Cardiac fibroblast (primary cell): ENCODE data around the gene IQGAP2.

Source experiments
- DNase-seq, 2 donors: peaks; one replicate each; pipeline versions ENCODE4 v3.0.0 to v3.0.0-alpha.2; 2010; ENCODE audit warnings: low read depth in 2 of 2
- H3K4me3 ChIP-seq, 2 donors: replicated peaks in 1 of 2; 1 replicate in 1 of 2; 2 replicates in 1 of 2; pipeline ENCODE4 v1.5.1; 2011; ENCODE audit warnings: low read depth in 2 of 2, low read length in 2 of 2, mild to moderate bottlenecking in 2 of 2, moderate library complexity in 1 of 2
- TF ChIP-seq, protein P1 (sequence below): IDR thresholded peaks from one replicate; pipeline ENCODE4 v1.5.1; 2011; ENCODE audit warnings: low read depth, mild to moderate bottlenecking, low read length, inconsistent platforms

The IQGAP2 gene

DNA sequence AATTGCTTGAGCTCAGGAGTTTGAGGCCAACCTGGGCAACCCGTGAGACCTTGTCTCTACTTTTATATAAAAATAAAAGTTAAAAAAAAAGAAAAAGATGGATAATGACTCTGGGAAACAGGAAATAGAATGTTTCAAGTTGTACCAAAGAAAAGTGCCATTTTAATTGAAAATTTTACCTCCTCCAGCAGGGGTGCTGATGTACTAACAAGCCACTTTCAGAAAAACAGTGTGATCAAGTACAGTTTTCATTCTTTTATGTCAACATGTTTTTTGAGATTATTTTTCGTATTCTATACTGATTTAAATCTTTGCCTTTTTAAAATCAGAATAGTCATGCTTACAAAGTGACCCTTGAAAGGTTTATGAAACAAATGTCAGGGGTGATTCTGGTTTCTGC lies 343.6 kb downstream of the IQGAP2 start:
- H3K4me3 ChIP-seq = no peak overlapping the region
- DNase-seq = no peak
- TF ChIP-seq, protein P1, sequence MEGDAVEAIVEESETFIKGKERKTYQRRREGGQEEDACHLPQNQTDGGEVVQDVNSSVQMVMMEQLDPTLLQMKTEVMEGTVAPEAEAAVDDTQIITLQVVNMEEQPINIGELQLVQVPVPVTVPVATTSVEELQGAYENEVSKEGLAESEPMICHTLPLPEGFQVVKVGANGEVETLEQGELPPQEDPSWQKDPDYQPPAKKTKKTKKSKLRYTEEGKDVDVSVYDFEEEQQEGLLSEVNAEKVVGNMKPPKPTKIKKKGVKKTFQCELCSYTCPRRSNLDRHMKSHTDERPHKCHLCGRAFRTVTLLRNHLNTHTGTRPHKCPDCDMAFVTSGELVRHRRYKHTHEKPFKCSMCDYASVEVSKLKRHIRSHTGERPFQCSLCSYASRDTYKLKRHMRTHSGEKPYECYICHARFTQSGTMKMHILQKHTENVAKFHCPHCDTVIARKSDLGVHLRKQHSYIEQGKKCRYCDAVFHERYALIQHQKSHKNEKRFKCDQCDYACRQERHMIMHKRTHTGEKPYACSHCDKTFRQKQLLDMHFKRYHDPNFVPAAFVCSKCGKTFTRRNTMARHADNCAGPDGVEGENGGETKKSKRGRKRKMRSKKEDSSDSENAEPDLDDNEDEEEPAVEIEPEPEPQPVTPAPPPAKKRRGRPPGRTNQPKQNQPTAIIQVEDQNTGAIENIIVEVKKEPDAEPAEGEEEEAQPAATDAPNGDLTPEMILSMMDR = no peak

DNA sequence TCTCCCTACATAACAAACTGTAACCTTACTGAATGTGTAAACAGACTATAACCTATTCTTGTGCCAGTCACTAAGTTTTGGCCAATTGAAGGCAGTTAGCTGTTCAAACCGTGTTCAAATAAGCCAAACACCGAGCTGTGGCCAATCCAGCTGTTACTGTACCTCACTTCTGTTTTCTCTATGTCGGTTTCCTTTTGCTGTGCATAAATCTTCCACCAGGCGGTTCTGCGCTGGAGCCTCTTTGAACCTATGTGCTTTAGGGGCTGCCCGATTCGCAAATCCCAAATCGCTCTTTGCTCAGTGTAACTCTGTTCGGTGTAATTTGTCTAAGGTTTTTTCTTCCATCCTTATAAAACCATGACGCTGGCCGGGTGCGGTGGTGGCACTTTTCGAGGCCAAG lies 344.6 kb downstream of the IQGAP2 start:
- no peak overlapping the region for H3K4me3 ChIP-seq
- TF ChIP-seq, protein P1 = no peak
- no peak for DNase-seq

DNA sequence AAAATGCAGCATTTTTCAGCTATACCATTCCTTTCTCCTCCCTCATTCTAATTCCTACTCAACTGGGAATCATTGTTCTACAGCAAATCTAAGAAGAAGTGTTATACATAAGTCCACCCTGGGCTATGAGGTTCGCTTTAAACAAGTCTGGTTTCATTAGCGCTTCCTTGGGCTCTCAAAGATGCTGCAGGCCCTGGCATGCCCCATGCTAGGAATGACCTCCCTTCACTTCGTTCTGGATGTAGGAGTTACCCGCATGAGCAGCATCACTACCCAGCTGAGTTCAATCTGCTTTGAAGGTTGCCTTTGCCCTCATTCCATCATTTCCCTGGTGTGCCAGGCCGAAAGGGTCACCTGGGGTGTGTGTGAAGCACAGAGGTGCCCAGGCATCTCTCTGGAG lies 348.2 kb downstream of the IQGAP2 start:
- TF ChIP-seq, protein P1 = no peak
- DNase-seq = no peak
- H3K4me3 ChIP-seq = no peak overlapping the region

DNA sequence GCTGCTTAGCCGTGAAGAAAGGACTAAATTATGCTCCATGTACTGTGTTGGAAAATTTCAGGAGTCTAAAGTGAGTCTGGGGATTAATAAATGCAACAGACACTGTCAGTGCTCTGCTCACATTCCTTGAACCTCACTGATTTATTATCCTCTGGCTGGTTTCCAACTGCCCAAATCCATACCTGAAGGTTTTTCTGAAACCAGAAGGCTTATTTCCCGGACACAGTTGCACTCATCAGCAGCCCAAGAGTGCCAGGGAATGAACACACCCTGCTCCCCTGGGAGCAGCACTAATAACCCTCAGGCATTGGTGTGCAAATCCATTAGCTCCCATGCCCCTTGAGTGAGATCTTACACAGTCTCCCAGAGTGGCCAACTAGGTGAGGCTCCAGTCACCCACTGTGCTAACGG lies 351.6 kb downstream of the IQGAP2 start:
- TF ChIP-seq, protein P1 = no peak
- no peak for DNase-seq

DNA sequence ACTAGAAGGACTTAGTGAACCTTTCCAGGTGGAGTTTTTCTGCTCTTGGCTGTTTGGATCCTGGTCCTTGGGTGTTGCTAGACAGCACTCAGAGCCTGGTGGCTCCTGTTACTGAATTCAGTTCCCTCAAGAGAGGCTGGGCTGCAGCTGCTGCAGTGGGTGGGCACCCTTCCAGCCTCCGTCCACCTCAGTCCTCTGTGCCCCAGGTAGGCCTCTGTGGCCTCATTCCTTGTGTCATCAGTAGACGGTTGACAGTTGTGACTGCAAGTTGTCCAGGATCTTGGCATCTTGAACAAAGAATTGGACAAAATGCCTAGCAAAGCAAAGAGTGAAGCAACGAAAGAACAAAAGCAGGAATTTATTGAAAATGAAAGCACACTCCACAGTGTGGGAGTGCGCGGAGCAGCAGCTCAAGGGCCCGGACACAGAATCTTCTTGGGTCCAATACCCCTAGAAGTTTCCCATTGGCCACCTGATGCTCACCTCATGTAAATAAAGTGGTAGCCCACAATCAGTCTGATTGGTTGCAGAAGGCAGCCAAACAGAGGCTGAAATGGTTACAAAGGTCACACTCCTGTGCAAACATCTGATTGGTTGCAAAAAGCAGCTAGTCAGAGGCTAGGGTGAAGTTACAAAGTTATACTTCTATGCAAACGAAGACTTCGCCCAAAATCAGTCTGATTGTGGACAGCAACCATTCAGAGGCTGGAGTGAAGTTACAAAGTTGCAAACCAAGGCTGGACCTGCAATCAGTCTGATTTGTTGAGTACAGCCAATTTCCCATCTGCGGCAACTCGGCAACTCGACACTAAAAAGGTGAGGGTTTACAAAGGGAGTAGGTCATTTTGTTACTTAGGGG lies 352.9 kb downstream of the IQGAP2 start:
- H3K4me3 ChIP-seq = no peak overlapping the region
- DNase-seq = no peak
- TF ChIP-seq, protein P1 = no peak

More for the DNA sequence above, 351.6 kb downstream of the IQGAP2 start:
- no peak overlapping the region for H3K4me3 ChIP-seq

DNA sequence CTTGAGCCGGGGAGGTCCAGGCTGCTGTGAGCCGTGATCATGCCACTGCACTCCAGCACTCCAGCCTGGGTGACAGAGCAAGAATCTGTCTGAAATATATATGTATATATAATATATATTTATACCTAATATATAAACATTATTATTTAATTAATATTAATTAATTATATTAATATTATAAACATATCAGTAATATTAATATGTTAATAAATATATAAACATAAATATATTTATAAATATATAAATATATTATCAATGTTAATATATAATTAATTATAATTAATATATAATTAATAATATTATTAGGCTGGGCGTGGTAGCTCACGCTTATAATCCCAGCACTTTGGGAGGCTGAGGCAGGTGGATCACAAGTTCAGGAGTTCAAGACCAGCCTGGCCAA lies 354.0 kb downstream of the IQGAP2 start:
- TF ChIP-seq, protein P1 = no peak
- no peak overlapping the region for H3K4me3 ChIP-seq
- DNase-seq = no peak
